ENCODE measurements around the gene OR51F2.
"Not testable (repeated sequence)": the region's sequence is repeated elsewhere in the genome, so short reads cannot be mapped to it uniquely, and the experiment has no call there.

OR51F2 gene, protein sequence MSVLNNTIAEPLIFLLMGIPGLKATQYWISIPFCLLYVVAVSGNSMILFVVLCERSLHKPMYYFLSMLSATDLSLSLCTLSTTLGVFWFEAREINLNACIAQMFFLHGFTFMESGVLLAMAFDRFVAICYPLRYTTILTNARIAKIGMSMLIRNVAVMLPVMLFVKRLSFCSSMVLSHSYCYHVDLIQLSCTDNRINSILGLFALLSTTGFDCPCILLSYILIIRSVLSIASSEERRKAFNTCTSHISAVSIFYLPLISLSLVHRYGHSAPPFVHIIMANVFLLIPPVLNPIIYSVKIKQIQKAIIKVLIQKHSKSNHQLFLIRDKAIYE

DNA sequence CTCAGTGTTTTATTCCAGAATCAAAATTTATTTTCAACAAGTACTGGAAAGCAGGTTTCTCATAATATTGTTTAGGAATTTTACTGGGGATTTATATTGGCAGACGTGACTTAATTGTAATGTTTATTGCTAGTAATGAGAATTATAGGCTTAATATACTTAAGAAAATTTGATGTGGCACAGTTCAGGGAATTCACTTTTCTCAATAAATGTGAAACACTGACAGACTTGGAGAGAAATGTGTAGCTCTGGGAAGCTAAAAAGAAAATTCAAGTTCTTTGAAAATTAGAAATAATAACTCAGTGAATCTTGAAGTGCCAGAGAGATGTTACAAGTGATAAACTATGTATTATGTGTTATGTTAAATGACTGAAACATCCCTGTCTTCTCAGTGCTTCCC is at the start of gene OR51F2:
Gene OR51F2, plus strand, starts transcription at position 301 of the 400 bp plus-strand sequence. CDS start 101 bp downstream, outside the sequence.
- DNase-seq: no peak

DNA sequence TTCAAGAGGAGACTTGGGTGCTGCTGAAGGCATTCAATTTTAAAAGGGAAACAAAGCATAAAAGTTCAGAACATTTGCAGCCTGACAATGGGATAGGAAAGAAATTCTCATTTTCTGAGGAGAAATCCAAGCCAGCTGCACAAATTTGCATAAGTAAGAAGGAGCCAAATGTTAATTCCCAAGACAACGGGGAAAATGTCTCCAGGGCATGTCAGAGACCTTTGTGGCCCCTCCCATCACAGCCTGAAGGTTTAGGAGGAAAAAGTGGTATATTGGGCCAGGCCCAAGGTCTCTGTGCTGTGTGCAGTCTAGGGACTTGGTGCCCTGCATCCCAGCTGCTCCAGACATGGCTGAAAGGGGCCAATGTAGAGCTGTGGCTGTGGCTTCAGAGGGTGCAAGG is 38.7 kb upstream of the OR51F2 start:
- DNase-seq: no peak

DNA sequence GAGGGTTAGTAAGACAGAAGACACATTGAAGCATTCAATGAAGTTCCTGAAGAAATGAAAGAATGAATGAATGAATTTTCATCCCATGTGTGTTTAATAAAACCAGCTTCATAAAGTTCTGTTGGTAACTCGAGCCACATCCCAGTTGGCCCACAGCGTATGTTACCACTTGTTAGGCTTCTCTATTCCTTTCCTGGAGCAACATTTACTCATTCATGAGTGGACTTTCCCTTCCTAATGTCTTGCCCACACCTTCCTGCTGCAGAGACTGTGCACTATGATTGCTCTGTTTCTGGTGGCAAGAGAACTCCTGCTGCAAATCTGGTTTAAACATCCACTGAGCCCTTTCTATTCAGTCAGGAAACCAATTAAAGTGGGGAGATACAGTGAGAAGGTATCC is 23.9 kb upstream of the OR51F2 start:
- DNase-seq: no peak

DNA sequence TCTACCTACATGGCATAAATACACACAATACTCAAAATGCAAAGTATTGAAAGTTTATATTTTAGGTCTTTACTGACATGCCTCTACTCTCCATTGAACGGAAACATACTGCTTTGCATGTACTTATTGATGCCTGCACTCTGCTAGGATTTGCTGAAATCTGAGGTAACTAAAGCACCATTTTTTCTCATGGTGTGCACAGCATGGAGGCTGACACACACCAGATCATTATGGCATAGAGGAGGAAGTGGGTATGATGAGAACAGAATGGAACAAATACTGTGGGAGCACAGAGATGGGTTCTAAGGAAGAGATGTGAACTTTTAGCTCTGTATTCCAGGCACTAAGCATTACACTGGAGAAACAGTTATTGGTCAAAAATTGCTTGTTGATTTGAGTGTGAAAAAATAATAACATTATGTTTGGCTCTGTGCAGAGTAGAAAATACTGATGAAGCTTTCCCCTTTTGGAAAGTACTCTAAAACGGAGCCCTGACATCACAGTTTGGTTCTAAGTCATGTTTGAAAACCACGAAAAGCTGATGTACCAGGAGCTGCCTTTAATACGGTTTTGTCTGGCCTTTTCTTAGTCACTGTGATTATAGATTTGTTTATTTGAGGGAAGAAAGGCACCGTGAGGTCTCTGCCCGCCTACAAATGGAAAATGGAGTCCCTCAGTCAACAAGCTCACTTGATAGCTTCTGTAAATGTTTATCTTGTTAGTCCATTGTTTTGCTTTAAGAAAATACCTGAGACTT is 22.5 kb upstream of the OR51F2 start:
- DNase-seq: no peak

DNA sequence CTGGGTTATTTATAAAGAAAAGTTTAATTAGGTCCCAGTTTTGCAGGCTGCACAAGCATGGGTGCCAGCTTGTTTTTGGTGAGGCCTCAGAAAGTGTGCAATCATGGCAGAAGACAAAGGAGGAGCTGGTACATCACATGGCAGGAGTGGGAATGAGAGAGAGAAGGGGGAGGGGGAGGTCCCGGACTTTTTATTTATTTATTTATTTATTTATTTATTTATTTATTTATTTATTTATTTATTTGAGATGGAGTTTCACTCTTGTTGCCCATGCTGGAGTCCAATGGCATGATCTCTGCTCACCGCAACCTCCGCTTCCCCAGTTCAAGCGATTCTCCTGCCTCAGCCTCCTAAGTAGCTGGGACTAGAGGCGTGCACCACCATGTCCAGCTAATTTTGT is 19.8 kb upstream of the OR51F2 start:
- DNase-seq: not testable (repeated sequence)

DNA sequence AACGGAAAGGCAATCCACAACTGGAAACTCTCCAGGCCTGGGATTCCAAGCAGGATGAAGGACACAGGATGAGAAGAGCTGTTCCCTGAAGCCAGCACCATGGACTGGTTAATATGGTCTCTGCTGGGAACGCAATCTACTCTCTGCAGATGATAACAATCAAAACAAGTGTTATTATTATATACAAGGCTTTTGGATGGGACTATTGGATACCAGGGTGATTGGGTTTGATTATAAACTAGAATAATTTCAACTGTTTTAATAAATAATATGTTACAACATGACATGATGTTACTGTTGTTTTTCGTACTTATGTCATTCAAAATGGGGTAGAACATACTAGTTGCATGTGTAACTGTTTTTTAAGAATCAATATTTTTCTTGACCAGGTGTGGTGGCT is 16.8 kb upstream of the OR51F2 start, which contains the start of gene OR52R1:
Gene OR52R1, minus strand, starts transcription at position 101 of the 400 bp plus-strand sequence. Its CDS starts 0 bp downstream, at position 101.
- no peak for DNase-seq

DNA sequence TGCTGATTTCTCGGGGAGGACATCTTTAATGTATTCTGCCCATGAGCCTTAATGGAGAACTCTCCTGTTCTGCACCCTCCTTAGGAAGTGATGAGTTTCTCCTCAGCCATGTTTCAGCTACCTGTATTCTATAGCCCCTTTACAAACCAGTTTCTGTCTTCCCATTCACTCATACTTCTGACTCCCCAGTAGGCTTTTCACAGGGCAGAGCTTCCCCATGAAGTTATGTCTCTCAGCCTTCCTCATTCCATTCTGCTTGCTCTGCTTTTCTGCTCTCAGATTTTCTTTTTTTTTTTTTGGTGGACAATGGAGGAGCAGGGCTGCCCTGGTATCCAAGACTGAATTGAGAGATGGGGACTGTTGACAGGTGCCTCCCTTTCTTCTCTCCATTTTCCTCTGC is 12.6 kb upstream of the OR51F2 start:
- DNase-seq: no peak

DNA sequence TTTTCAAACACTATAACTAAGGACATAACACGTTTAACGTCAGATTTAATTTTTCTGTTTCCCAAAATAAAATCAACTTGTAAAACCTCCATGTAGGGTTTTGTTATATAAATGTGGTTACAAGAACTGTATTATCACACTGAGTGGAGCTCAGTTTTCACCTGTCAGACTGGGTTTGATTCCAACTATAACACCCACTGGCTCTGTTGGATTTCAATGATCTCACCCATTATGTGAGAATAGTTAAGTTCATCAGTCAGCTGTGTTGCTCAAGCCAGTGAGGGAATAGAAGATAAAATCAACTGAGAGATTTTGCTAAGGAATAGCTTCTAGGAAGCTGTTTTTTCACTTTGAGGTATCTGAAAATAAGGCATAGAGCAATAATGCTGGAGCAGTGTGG is 11.9 kb upstream of the OR51F2 start:
- no peak for DNase-seq

DNA sequence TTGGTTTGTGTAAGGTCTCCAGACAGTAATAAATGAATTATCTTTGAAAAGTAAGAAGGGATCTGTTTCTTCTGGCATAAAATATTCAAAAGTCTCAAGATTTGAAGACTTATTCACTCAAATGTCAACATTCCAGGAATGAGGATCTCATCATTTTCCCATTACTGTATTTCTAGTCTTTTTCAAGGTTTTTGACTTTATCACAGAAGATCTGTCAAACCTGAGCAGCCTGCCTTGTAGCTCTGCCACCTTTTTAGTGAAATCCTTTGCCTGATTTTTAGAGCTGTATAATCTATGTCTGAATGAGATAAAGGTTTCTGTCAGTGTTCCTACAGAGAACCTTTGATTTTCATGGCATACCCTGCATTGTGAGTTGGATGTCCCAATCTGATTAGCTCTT is 4.0 kb downstream of the OR51F2 start:
- no peak for DNase-seq

DNA sequence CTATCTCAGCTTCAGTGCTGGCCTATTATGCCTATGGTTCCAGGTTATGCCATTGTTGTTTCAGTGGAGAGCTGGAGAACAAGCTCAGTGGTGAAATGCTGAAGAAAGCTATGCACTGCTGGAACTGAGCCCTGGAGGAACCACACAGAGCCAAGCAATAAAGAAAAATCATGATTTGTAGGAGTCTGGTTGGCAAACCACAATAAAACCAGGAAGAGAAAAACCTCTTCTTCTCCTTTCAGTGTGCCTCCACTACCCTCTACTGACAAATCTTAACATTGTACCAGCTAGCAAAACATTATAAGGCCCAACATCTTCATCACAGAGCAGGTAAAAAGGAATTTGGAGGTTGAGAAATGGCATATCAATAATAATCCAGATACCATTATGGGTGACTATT is 5.3 kb downstream of the OR51F2 start:
- DNase-seq: no peak

DNA sequence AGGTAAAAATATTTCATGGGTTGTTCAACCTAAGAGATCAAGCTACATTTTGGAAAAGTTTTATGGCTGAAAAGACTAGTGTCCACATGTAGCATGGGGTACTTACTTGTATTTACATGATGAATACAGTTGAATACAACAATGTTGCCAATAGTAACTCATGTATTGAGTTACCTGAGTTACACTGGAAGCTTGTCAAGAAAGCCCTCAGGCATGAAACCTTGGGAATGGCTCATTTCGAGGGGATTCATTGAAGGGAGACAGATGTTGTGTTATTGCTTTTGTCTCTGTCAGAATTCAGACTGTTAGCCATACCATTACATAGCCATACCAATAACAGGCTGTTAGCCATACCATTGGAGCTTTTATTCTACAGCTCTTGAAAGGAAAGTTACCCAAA is 9.2 kb downstream of the OR51F2 start:
- no peak for DNase-seq

DNA sequence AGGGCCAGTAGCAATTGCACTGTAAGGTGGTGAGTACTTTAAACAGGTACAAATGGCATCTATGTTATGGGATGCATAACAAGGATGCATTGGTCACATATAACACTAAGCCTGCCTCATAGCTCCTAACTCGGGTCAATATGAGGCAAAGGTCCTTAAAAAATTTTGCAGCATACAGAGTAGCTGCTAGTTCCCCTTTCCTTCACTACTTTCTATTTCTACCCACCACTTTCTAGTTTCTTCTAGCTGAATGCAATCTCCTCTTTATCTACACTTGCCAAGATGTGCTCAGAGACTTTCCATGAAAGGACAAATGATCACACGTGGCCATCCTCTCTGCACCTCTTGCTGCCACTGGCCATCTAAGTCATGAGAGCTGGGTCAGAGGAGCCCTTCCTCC is 9.8 kb downstream of the OR51F2 start:
- DNase-seq: no peak

DNA sequence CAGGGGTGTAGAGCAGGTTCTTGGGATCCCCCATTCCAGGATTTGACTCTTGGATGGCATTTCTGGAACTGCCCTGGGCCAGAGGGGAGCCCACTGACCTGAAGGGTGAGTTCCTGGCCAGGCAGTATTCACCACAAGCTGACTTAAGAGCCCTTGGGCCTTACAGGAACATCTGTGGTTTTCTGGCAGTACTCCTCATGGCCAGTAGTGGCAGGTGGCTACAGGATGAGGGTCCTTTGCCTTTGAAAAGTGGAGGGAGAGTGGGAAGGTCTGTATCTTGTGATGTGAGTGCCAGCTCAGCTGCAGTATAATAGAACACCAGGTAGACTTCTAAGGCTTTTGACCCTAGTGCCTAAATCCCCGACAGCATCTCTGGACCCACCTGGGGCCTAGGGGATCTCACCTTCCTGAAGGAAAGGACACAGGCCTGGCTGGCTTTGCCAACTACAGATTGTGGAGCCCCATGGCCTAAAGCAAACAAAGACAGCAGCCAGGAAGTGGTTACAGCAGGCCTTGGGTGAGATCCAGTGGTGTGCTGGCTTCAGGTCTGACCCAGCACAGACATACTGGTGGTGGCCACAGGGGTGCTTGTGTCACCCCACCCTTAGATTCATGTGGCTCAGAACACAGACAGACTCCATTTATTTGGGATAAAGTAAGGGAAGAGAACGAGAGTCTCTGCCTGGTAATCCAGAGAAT is 18.9 kb downstream of the OR51F2 start:
- no peak for DNase-seq

DNA sequence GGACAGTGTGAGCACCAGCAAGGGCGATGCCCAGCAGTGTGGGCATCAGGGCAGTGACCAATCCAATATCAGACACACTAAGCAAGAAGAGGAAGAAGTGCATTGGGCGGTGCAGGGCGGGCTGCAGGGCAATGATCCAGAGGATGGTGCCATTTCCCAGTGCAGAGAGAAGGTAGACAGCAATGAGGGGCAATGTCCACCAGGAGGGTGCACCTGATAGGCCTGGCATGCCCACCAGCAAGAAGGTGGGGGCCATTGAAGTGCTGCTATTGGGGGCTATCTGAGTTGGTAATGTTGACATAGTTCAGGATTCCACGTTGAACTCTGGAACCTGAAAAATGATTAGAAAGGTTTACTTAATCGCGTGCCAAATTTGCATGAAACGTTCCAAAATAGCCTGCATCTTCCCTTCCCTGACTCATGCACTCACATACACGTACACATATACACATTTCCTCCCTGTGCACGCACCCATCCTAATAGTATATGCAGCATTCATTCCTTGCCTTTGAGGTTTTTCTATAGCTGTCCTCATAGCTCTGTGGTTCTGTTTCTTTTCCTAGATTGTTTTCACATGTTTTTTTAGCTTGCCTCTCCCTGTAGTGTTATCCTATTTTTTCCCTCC is 27.9 kb downstream of the OR51F2 start, which contains the start of gene OR51S1:
Gene OR51S1, minus strand, starts transcription at position 301 of the 625 bp plus-strand sequence. Its CDS starts 0 bp downstream, at position 301.
- no peak for DNase-seq

DNA sequence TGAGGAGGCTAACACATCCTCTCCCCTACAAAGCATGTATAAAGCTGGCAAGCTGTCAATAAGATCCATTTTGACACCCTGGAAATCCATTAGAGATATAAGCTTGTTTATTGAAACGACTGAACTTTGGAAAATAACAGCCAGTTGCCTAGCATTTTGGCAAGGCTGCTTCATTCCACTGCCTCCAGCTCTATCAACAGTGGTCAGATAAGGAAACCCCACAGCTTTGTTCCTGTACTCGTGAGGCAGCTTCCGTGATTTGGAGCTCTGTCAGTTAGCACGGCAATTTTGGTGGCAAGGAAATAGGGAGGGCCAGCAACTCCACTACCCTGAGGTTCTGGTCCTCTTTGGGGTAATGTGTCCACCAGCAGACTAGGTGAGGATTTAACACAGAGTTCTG is 29.9 kb downstream of the OR51F2 start:
- DNase-seq: no peak

DNA sequence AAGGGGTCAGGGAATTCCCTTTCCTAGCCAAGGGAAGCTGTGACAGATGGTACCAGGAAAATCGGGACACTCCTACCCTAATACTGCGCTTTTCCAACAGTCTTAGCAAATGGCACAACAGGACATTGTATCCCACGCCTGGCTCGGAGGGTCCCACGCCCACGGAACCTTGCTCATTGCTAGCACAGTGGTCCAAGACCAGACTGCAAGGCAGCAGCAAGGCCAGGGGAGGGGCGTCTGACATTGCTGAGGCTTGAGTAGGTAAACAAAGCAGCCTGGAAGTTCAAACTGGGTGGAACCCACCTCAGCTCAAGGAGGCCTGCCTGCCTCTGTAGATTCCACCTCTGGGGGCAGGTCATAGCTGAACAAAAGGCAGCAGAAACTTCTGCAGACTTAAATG is 33.2 kb downstream of the OR51F2 start:
- not testable (repeated sequence) for DNase-seq

DNA sequence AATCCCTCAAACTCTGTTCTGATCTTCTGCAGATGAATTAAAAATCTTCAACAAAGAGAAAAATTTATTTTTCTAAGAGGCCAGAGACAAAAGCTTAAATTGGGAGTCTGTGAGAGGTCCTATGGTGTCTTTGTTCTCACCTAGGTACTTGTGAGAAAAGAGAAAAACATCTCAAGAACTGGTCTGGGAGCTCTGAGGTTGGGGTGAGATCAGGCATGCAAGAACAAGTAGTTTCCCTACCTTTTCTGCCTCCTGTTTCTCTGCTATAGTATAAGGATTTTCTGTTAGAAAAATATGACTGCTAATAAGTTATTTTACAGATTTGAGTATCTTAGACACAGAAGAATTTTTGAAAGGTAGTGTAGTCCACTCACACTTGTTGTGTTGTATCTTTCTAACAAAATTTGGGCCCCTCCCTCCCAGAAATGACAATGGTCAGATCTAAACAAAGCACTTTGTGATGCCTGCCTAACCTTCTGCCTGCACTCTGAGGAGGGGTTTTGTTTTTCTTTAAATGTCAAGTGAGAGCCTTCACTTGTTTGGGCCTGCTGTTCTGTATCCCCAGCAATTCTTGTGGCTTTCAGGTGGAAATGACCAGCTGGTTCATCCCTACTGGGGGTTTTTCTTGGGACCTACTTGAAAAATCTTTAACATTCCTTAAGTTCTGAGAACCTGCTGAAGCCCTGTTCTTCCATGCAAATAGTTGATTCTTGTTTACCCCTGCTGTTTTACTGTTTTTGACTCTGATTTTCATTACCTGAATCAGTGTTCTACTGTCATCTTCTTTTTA is 41.5 kb downstream of the OR51F2 start:
- no peak for DNase-seq

DNA sequence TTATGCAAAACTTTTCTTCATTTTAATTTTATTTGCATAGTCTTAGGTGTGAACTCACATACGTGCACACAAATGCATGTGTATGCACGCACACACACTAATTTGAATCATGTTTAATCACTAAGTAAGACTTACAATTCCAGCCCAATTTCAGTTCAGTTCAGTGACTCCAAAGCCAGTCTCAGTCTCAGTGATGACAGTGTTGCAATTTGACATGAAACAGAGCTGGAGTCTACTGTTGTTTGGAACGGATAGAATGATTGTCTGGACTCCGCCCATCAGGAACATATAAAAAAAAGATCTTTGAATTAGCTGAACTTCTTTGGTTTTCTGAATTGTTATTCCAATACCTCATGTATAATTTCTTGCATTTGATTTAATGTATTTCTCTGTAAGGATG is 42.8 kb downstream of the OR51F2 start:
- no peak for DNase-seq

DNA sequence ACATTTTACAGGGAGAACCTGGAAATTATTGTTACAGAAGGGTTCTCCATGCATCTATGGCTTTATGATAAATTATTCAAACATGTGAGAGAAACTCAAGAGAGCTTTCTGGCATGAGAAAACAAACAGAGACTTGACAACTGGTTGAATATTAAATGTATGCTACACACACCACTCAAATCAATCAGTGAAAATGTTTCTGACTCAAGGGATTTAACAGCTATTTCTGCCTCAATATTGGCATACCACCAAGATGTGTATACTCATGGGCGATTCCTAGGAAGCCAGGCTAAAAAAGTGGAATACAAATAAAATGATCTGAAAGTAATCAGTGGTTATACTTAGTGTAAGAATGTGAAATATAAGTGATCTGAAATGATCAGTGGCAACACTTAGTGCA is 44.7 kb downstream of the OR51F2 start:
- DNase-seq: no peak
